HEK293T (cell line): ENCODE results near the gene SERPIND1.

ENCODE experiments used
- CTCF ChIA-PET: fragments of 350-600 bp; formaldehyde crosslinking; extraction: SDS; loops from one replicate; lab custom pipeline; 2021; ENCODE audit warnings: antibody characterized with exemption, inconsistent platforms; lab: Yijun Ruan, JAX
- POLR2A ChIA-PET: fragments of 350-600 bp; formaldehyde crosslinking; extraction: SDS; loops from one replicate; lab custom pipeline; 2020; ENCODE audit warnings: antibody characterized with exemption, inconsistent platforms; lab: Yijun Ruan, JAX
- DNase-seq: peaks from one replicate; pipeline ENCODE4 v3.0.0; 2012; ENCODE audit warnings: mixed read lengths; ENCODE audit errors: extremely low spot score
- ARNT ChIP-seq: fragments of 450-650 bp; IDR thresholded peaks from 2 replicates; pipeline ENCODE4 v1.6.1; 2017; ENCODE audit warnings: mild to moderate bottlenecking
- BHLHE40 ChIP-seq: fragments of 450-650 bp; IDR thresholded peaks from 2 replicates; pipeline ENCODE4 v1.6.1; 2016; ENCODE audit warnings: mild to moderate bottlenecking, moderate library complexity, borderline replicate concordance
- CTBP1 ChIP-seq: fragments of 450-650 bp; IDR thresholded peaks from 2 replicates; pipeline ENCODE4 v1.6.1; 2016; ENCODE audit warnings: borderline replicate concordance
- ELF4 ChIP-seq: fragments of 450-650 bp; IDR thresholded peaks from 2 replicates; pipeline ENCODE4 v1.6.1; 2017; ENCODE audit warnings: antibody characterized with exemption
- FOXA1 ChIP-seq: fragments of 450-650 bp; IDR thresholded peaks from 2 replicates; pipeline ENCODE4 v1.6.1; 2016; ENCODE audit warnings: mild to moderate bottlenecking
- FOXK2 ChIP-seq: fragments of 450-650 bp; IDR thresholded peaks from 2 replicates; pipeline ENCODE4 v1.6.1; 2016; ENCODE audit warnings: mild to moderate bottlenecking
- FOXM1 ChIP-seq: fragments of 450-650 bp; IDR thresholded peaks from 2 replicates; pipeline ENCODE4 v1.6.1; 2017; ENCODE audit warnings: mild to moderate bottlenecking, borderline replicate concordance
- HDGF ChIP-seq: fragments of 450-650 bp; IDR thresholded peaks from 2 replicates; pipeline ENCODE4 v1.6.1; 2017; ENCODE audit warnings: antibody characterized with exemption, borderline replicate concordance
- L3MBTL2 ChIP-seq: fragments of 450-650 bp; conservative IDR thresholded peaks from 2 replicates; pipeline ENCODE4 v1.6.1; 2016; ENCODE audit warnings: mild to moderate bottlenecking
- LEF1 ChIP-seq: fragments of 450-650 bp; IDR thresholded peaks from 2 replicates; pipeline ENCODE4 v1.6.1; 2017; ENCODE audit warnings: mild to moderate bottlenecking, borderline replicate concordance
- NFRKB ChIP-seq: fragments of 450-650 bp; IDR thresholded peaks from 2 replicates; pipeline ENCODE4 v1.6.1; 2016; ENCODE audit warnings: mild to moderate bottlenecking, moderate library complexity
- PKNOX1 ChIP-seq: fragments of 450-650 bp; IDR thresholded peaks from 2 replicates; pipeline ENCODE4 v1.6.1; 2016
- SP1 ChIP-seq: fragments of 450-650 bp; IDR thresholded peaks from 2 replicates; pipeline ENCODE4 v1.6.1; 2017
- SUZ12 ChIP-seq: fragments of 450-650 bp; IDR thresholded peaks from 2 replicates; pipeline ENCODE4 v1.6.1; 2016; ENCODE audit warnings: mild to moderate bottlenecking
- TARDBP ChIP-seq: fragments of 450-650 bp; IDR thresholded peaks from 2 replicates; pipeline ENCODE4 v1.6.1; 2016
- ZNF384 ChIP-seq: fragments of 450-650 bp; IDR thresholded peaks from 2 replicates; pipeline ENCODE4 v1.6.1; 2016

The SERPIND1 gene

GRCh38 chr22:20771918-20772625, 1.8 kb upstream of the SERPIND1 start:
- CTCF ChIA-PET = interaction anchor here (1.3 kb wide), 1 partner anchor 12 kb away, joined by 3 read pairs; no protein-coding TSS in a partner anchor
- no peak for TF ChIP-seq ELF4
- TF ChIP-seq FOXM1 = no peak
- TF ChIP-seq ARNT = no peak
- no peak for TF ChIP-seq SUZ12
- TF ChIP-seq NFRKB = no peak
- no peak for TF ChIP-seq PKNOX1
- TF ChIP-seq FOXK2 = no peak
- TF ChIP-seq HDGF = no peak
- TF ChIP-seq CTBP1 = no peak
- no peak for TF ChIP-seq LEF1
- TF ChIP-seq BHLHE40 = no peak
- no peak for TF ChIP-seq L3MBTL2
- POLR2A ChIA-PET = no interaction called here
- DNase-seq = no peak

GRCh38 chr22:20774882-20775281, 969 bp downstream of the SERPIND1 start:
- no peak for DNase-seq
- CTCF ChIA-PET = no interaction called here
- no peak for TF ChIP-seq FOXA1
- no peak for TF ChIP-seq NFRKB
- no peak for TF ChIP-seq BHLHE40
- TF ChIP-seq L3MBTL2 = no peak
- no peak for TF ChIP-seq LEF1
- no peak for TF ChIP-seq ARNT
- TF ChIP-seq FOXK2 = no peak
- TF ChIP-seq SP1 = no peak
- TF ChIP-seq ELF4 = no peak
- no peak for TF ChIP-seq HDGF
- no peak for TF ChIP-seq TARDBP
- TF ChIP-seq PKNOX1 = no peak
- TF ChIP-seq CTBP1 = no peak
- TF ChIP-seq ZNF384 = no peak
- no peak for TF ChIP-seq FOXM1
- TF ChIP-seq SUZ12 = no peak
- POLR2A ChIA-PET = no interaction called here

GRCh38 chr22:20775342-20775895, 1.5 kb downstream of the SERPIND1 start:
- TF ChIP-seq SUZ12 (no peak), BHLHE40 (no peak), CTBP1 (no peak), PKNOX1 (no peak), ZNF384 (no peak), FOXM1 (no peak), ARNT (no peak), SP1 (no peak), NFRKB (no peak)
- ChIA-PET CTCF (no interaction called here), POLR2A (no interaction called here)
- DNase-seq = no peak

GRCh38 chr22:20776624-20777405, 2.9 kb downstream of the SERPIND1 start:
- TF ChIP-seq CTBP1 = no peak
- TF ChIP-seq ELF4 = no peak
- TF ChIP-seq FOXK2 = no peak
- no peak for TF ChIP-seq SP1
- no peak for TF ChIP-seq ARNT
- TF ChIP-seq L3MBTL2 = no peak
- ChIA-PET POLR2A (no interaction called here), CTCF (interaction anchor here (0.9 kb wide), 1 partner anchor 11 kb away, joined by 4 read pairs; no protein-coding TSS in a partner anchor)
- DNase-seq = no peak

- CTCF ChIA-PET = interaction anchor here (0.5 to 0.9 kb wide), 3 partner anchors 10 to 134 kb away, joined by 3 to 4 read pairs (median 3); no protein-coding TSS in a partner anchor
- TF ChIP-seq FOXK2 = no peak
- no peak for TF ChIP-seq HDGF
- no peak for TF ChIP-seq ZNF384
- TF ChIP-seq FOXM1 = no peak
- no peak for TF ChIP-seq TARDBP
- TF ChIP-seq SP1 = no peak
- TF ChIP-seq ELF4 = no peak
- no peak for TF ChIP-seq L3MBTL2
- no peak for TF ChIP-seq CTBP1
- no peak for TF ChIP-seq LEF1
- TF ChIP-seq FOXA1 = no peak
- TF ChIP-seq NFRKB = no peak
- TF ChIP-seq ARNT = no peak
- no peak for TF ChIP-seq SUZ12
- TF ChIP-seq BHLHE40 = no peak
- TF ChIP-seq PKNOX1 = no peak
- DNase-seq = no peak
- POLR2A ChIA-PET = no interaction called here
Observed at GRCh38 chr22:20777420-20778177, 3.7 kb downstream of the SERPIND1 start.
